Large intestine (tissue), 3 donors: ENCODE results near the gene ACOT11. TPM values are rescaled to one million over a fixed set of nuclear protein-coding genes. Genes with fewer than 3 reads are reported as not detected.

Experiments used
- DNase-seq, 2 donors: peaks; one replicate each; pipeline versions ENCODE4 v3.0.0 to v3.0.0-alpha.2; 2013
- H3K27ac ChIP-seq: one replicate; pipeline ENCODE4 v1.5.1; 2013; ENCODE audit warnings: low read length
- H3K27me3 ChIP-seq: 2 replicates; pipeline ENCODE4 v1.6.1; 2013; ENCODE audit warnings: low read length; ENCODE audit not compliant: control insufficient read depth, insufficient read depth
- H3K36me3 ChIP-seq: 2 replicates; pipeline ENCODE4 v1.6.1; 2013; ENCODE audit warnings: low read length; ENCODE audit not compliant: control insufficient read depth, insufficient read depth
- H3K4me1 ChIP-seq: one replicate; pipeline ENCODE4 v1.6.1; 2013; ENCODE audit warnings: low read length; ENCODE audit not compliant: control insufficient read depth, insufficient read depth
- H3K4me3 ChIP-seq: one replicate; pipeline ENCODE4 v1.5.1; 2013; ENCODE audit warnings: low read length
- H3K9me3 ChIP-seq: one replicate; pipeline ENCODE4 v1.6.1; 2013; ENCODE audit warnings: mild to moderate bottlenecking, low read depth, low read length, moderate library complexity; ENCODE audit not compliant: control insufficient read depth
- WGBS: methylation state at CpG from one replicate; pipeline ENCODE4 v1.1.5; 2013; ENCODE audit warnings: low lambda C conversion rate; ENCODE audit not compliant: insufficient coverage; 5-methylcytosine and 5-hydroxymethylcytosine counted together
- polyA plus RNA-seq: library from polyadenylated mRNA; unstranded; fragments of 120-200 nt; gene quantifications from one replicate; pipeline ENCODE4 v1.2.1, GENCODE V29; 2013

ACOT11 gene
- polyA plus RNA-seq, 1 donor: 33.3 TPM

GRCh38 chr1:54645806-54646676 lies 98.0 kb downstream of the ACOT11 start:
- Histone ChIP-seq H3K4me3 (no peak overlapping the region), H3K9me3 (peaks cover 16% of the 10 kb centered on the region), H3K4me1 (peaks cover 39% of the 10 kb centered on the region), H3K27ac (no peak overlapping the region), H3K27me3 (no peaks in the 10 kb centered on the region), H3K36me3 (no peaks in the 10 kb centered on the region)
- no peak for DNase-seq
- no CpG with 5 or more reads among the region's 7 CpGs for WGBS

GRCh38 chr1:54649130-54649898 lies 101.3 kb downstream of the ACOT11 start:
- Histone ChIP-seq H3K4me3 (no peak overlapping the region), H3K27me3 (no peaks in the 10 kb centered on the region), H3K9me3 (peaks cover 4% of the 10 kb centered on the region), H3K4me1 (peaks cover 53% of the 10 kb centered on the region), H3K27ac (peak overlapping the region; percentile 85), H3K36me3 (no peaks in the 10 kb centered on the region)
- DNase-seq: peak; percentile 82 to 90
- WGBS: no CpG with 5 or more reads among the region's 5 CpGs

- Histone ChIP-seq H3K4me1 (peaks cover 53% of the 10 kb centered on the region), H3K27me3 (no peaks in the 10 kb centered on the region), H3K4me3 (no peak overlapping the region), H3K36me3 (no peaks in the 10 kb centered on the region), H3K27ac (peak overlapping the region; percentile 85), H3K9me3 (no peaks in the 10 kb centered on the region)
- no CpG with 5 or more reads among the region's 1 CpG for WGBS
- DNase-seq: no peak
These were observed 101.9 kb downstream of the ACOT11 start for GRCh38 chr1:54649921-54650320.

- no peak overlapping the region for H3K4me3 ChIP-seq
- peak overlapping the region; percentile 85 for H3K27ac ChIP-seq
- peaks cover 53% of the 10 kb centered on the region for H3K4me1 ChIP-seq
- no peaks in the 10 kb centered on the region for H3K9me3 ChIP-seq
- no peaks in the 10 kb centered on the region for H3K36me3 ChIP-seq
- WGBS: no CpG with 5 or more reads among the region's 3 CpGs
- H3K27me3 ChIP-seq: no peaks in the 10 kb centered on the region
- no peak for DNase-seq
These were observed 102.4 kb downstream of the ACOT11 start for GRCh38 chr1:54650417-54650816.

GRCh38 chr1:54651608-54652007 lies 103.6 kb downstream of the ACOT11 start:
- no CpG with 5 or more reads among the region's 3 CpGs for WGBS
- Histone ChIP-seq H3K9me3 (no peaks in the 10 kb centered on the region), H3K27ac (peak overlapping the region; percentile 43), H3K36me3 (no peaks in the 10 kb centered on the region), H3K4me3 (no peak overlapping the region), H3K27me3 (no peaks in the 10 kb centered on the region), H3K4me1 (peaks cover 53% of the 10 kb centered on the region)
- DNase-seq: peak in 1 of 2 donors; percentile 40

- Histone ChIP-seq H3K9me3 (no peaks in the 10 kb centered on the region), H3K27ac (no peak overlapping the region), H3K4me1 (peaks cover 53% of the 10 kb centered on the region), H3K4me3 (no peak overlapping the region), H3K36me3 (no peaks in the 10 kb centered on the region), H3K27me3 (no peaks in the 10 kb centered on the region)
- no peak for DNase-seq
These were observed 104.1 kb downstream of the ACOT11 start for GRCh38 chr1:54652168-54652567.

- no peaks in the 10 kb centered on the region for H3K27me3 ChIP-seq
- H3K36me3 ChIP-seq: no peaks in the 10 kb centered on the region
- no CpG with 5 or more reads among the region's 4 CpGs for WGBS
- peaks cover 53% of the 10 kb centered on the region for H3K4me1 ChIP-seq
- no peak overlapping the region for H3K27ac ChIP-seq
- DNase-seq: no peak
- no peaks in the 10 kb centered on the region for H3K9me3 ChIP-seq
- H3K4me3 ChIP-seq: no peak overlapping the region
These were observed 105.0 kb downstream of the ACOT11 start for GRCh38 chr1:54653036-54653435.

GRCh38 chr1:54658164-54658913 lies 110.3 kb downstream of the ACOT11 start:
- H3K27ac ChIP-seq: no peak overlapping the region
- H3K36me3 ChIP-seq: no peaks in the 10 kb centered on the region
- 88% methylated on average over 1 of the region's 2 CpGs for WGBS
- H3K4me1 ChIP-seq: peaks cover 4% of the 10 kb centered on the region
- no peak for DNase-seq
- H3K27me3 ChIP-seq: no peaks in the 10 kb centered on the region
- H3K9me3 ChIP-seq: no peaks in the 10 kb centered on the region
- no peak overlapping the region for H3K4me3 ChIP-seq
